Measurements from ENCODE around the gene NINL.
"Not testable (repeated sequence)": the region's sequence is repeated elsewhere in the genome, so short reads cannot be mapped to it uniquely, and the experiment has no call there.

NINL gene

DNA sequence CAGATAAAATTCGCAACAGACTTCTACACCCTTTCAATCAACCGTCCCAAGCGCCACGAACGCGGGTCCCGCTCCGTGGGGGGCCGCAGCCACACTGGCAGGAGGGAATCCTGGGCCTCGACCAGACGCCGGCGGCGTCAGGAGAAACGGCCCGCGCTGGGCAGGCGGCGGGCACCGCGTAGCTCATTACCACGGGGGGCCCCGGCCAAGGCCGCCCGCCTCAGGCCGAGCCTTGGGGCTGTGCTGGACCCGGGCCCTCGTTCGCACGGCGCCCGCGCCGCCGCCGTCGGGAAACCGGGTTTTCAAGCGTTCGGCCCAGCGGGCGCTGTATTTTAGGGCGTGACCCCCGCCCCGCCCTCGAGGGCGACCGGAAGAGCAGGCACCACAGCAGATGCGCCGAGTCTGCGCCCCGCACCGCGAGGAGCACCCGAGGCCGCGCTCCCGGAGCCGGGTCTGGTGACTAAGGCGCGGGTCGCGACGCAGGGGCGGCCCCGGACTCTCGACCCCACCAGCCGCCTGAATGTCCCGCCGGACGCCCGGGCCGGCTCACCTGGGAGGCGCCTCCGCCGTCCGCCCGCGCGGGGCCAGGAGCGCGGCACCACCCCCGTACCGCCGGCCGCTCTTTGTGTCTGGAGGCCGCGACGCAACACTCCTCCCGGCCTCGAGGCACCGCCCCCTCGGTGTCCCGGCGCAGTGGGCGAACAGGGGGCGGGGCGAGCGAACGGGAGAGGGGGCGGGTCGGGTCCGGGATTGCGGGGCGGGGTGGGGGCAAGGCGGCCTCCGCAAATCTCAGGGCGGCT, at the start of gene NINL:
TSS of gene NINL (minus strand) at position 627 of the 800 bp plus-strand sequence. CDS start 58,944 bp downstream, outside the sequence.
- peak; percentile 89 for DNase-seq (ENCODE audit: low spot score)

DNA sequence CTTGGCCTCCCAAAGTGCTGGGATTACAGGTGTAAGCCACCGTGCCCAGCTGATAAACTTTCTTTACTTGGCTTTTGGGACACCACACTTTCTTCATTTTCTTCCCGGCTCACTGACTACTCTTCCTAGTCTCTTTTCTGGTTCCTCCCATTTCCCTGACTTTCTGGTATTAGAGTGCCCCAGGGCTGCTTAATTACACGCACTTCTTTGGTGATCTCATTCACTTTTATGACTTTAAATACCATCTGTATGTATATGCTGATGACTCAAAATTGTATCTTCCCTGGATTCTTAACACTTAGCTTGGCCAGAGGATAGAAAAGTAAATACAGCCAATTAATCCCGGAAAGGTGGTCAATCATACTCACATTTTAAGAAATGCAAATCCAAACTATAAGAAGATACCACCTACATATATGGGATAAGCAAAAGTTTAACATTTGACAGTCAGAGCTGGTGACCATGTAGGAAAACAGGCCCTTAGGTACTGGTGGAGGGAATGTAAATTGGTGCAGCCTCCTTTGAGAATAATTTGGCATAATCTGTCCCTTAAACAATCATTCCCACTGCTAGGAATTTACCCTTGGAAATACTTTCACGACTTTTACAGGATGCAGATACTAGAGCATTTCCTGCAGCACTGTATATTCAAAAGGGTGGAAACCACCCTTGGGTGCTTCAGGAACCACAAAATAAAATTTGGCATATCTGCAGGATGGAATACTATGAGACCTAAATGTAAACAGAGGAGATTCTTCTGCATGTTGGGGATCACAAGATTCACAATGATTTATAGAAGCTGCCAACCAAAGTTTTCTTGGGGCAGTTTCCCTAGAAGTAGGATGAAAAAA, 47.8 kb upstream of the NINL start:
- DNase-seq (ENCODE audit: low spot score), result no peak

DNA sequence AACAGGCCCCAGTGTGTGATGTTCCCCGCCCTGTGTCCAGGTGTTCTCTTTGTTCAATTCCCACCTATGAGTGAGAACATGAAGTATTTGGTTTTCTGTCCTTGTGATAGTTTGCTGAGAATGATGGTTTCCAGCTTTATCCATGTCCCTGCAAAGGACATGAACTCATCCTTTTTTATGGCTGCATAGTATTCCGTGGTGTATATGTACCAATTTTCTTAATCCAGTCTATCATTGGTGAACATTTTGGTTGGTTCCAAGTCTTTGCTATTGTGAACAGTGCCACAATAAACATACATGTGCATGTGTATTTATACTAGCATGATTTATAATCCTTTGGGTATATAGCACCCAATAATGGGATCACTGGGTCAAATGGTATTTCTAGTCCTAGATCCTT, 45.3 kb upstream of the NINL start:
- DNase-seq (ENCODE audit: low spot score), result not testable (repeated sequence)

DNA sequence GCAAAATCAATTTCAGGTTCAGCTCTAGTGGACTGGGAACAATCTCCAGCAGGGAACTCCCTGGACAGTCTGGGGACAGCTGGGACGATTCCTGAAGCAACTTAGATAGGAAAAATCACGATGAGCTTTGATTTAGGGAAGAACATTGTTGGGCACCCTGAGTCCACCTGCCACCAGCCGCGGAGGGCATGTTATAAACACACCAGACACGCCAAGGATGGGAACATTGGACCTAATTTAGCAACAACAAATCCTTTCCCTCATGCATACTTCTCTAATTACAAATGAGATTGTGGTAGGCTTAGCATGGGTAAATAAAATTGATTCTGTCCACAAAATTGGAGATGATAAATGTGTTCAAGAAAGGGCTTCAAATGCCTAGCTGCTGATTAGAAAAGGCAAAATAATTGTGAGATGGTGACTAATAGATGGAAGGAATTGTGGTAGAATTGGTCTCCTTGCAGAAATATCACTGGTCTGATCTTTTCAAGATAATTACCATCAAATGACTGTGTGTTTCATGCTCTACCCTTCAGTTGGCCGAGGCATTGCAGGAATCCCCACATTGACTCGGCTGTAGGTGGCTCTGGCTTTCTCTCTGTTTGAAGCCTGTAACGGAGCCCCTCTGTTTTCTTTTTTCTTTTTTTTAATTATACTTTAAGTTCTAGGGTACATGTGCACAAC, 44.6 kb upstream of the NINL start:
- DNase-seq (ENCODE audit: low spot score), result no peak

DNA sequence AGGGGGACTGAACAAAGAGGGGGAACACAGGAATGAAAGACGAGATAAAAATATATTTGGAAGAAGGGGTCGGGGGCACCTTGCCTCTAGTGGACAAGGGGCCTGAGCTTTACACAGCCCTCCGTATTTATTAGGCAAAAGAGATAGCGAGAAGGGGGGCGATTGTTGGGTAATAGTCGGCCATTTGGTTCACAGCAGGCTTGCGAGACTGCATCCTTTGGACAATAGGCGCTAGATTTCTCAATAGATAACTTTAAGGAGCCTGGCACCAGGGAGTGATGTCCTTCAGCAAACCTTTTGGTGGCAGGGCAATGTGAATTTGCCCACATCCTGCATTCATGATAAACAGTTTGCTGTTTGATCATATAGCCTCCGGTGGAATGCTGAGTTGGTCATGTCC, 41.4 kb upstream of the NINL start:
- no peak for DNase-seq (ENCODE audit: low spot score)

DNA sequence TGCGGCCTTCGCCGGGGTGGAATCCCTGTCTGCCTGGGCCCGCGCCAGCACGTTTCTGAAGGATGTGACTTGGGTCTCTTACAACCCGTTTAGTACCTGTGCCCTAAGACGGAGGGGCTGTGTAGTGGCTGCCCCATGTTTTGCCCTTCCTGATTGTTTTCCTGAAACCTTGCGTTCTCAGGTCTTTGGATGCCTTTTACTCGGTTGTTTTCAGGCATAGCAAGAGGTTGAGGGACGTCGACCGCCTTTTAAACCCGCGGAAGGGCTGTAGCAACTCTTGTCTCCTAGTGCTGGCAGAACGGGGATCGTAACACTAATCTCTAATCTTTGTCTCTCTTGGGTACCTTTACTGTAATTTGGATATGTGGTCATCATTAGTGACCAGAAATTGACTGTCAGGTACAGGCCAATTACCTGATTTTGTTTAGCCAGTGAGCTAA, 39.2 kb upstream of the NINL start:
- DNase-seq (ENCODE audit: low spot score), result no peak

DNA sequence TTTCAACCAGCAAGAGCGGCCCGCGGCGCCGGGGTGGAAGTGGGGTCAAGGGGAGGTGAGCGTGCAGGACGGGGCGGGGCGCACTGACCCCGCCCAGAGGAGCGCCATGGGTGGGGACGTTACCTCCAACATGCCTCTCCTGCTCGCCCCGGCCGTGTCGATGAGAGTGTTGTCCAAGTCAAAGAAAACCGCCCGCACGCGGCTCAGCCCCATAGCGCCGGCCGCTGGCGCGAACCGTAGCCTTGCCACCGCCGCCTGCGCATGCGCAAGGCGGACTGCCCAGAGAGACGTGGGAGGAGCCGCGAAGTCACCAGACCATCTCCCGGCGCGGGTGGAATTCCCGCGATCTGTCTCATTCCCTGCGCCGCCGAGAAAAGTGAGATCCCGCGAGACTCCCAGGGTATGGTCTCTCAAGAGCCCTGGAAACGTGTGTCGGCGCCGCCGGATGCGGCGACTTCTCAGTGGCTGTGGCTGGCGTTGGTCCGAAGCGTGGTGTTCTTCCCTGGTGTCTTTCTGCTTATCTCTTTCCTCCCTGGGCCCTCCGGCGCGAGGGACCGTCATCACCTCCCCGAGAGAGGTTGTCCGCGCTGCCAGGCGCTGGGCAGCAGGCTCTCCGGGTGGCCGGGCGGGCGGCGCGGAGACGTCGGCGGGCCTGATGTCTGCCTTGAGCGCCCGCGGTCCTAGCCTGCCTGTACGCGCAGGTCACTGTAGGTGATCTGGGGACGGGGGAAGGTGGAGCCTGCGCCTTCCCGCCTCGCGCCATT, 38.6 kb upstream of the NINL start, which contains the start of gene NANP:
TSS of gene NANP (minus strand) at position 279 of the 764 bp plus-strand sequence. CDS start at position 213, 66 bp downstream.
- peak; percentile 99 for DNase-seq (ENCODE audit: low spot score)

DNA sequence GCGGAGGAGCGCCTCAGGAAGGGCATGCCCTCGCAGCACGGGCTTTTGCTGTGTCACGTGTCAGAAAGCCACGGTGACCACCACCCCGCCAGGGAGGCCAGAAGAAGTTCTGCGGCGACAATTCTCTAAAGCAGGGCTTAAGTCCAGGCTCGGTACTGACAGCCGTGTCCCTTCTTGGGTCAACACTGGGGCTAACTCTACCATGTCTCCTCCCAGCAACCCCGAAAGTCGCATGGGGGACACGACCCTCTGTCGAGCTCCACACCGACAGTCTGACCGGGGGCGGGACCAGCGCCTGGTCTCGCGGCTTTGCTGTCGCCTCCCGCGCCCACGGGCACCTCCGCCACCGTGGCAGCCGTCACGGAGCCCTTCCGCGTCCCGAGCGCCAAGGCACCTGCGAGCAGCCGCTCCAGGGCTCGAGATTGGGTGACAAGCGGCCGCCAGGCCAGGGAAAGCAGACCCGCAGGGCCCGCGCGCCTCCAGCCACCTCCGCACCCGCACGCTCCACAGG, 37.9 kb upstream of the NINL start:
- DNase-seq (ENCODE audit: low spot score), result peak; percentile 68

DNA sequence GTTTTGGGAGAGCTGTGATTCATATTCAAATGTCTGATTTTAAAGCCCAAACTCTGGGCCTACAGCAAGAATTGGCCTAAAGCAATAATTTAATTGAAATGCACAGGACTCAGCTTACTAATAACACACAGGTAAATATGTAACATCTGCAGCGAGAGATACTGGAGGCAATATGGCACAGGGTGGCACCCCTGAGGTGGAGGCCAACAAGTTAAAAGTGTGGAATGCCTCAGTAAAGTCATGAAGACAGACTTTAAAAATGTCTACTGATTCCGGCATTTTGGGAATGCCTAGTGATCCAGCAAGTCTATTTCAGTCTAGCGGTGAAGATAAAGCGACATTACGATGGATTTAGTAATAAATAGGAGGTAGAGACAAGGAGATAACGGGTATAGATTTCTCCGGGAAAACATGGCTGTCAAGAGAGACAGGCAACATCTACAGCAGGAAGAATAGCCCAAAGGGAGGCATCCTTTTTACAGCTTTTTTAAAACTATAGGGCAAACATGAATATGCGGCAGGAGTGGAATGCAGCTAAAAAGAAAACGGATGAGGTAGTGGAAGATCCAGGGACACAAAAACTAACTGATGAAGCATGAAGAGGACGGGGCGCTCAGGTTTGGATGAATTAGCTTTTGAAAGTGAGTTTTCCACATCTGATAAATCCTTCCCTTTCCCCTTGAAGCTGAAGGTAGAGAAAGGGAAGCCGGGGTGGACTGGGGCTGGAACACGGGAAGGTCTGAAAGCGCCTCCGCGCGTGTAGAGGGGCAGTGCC, 37.3 kb upstream of the NINL start:
- no peak for DNase-seq (ENCODE audit: low spot score)

DNA sequence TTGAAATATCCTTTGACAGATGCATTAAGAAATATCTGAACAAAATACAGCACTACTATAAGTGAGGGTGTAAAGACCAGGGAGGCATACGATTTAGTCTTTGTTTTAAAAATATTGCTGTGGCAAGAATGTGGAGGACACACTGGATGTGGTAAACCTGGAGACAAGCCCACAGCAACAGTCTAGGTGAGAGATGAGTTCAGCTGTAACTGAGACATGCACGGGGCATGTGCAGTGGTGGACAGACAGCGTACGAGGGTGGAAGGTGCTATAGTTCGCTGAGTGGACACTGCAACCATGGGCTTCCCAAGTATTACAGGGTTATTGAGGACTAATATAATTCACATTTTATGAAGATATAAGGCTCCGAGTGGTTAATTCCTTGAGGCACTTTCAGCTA, 36.7 kb upstream of the NINL start:
- no peak for DNase-seq (ENCODE audit: low spot score)

DNA sequence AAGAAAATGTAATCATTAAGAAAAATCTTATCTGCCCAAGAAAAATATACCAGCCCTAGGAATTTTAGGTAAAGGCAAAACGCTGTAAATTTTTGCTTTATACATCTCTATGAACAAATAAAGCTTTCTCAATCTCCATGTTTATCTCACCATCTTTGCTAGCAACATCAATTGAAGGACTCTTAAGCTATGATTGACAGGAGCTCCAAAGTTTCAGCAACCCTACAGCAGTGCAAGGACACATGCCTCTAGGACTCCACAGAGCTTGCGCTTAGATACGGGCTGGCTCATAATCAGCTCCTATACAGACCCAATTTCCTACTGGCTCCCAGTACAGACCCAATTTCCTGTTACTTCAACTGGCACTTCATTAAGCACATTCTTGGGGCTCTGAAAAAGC, 34.2 kb upstream of the NINL start:
- DNase-seq (ENCODE audit: low spot score), result no peak

DNA sequence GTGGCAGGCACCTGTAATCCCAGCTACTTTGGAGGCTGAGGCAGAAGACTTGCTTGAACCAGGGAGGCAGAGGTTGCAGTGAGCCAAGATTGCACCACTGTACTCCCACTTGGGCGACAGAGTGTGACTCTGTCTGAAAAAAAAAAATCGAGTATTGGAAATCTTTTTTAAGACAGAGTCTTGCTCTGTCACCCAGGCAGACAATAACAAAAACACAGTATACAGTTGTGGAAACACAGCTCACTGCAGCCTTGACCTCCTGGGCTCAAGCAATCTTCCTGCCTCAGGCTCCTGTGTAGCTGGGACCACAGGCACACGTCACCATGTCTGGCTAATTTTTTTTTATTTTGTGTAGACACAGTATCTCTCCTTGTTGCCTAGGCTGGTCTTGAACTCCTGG, 23.4 kb upstream of the NINL start:
- DNase-seq (ENCODE audit: low spot score), result no peak

DNA sequence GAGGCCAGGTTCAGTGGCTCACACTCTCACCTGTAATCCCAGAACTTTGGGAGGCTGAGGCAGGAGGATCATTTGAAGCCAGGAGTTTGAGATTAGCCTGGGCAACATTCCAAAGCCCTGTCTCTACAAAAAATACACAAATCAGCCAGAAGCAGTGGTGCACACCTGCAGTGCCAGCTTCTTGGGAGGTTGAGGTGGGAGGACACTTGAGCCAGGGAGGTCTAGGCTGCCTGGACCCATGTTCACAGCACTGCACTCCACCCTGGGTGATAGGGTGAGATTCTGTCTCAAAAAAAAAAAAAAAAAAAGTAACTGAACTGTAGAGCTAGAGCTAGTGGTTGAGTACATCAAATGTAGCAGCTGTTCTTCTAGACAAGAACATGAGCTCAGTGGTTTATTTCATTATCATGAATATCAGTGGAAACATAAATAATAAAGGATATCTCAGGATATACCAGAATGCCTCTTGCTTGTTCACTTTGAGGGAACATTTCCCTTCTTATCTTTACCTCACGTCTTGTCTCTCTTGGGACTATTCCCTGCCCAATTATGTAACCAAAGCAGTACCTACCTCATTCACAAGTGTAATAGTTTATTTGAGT, 20.9 kb upstream of the NINL start:
- DNase-seq (ENCODE audit: low spot score), result no peak

DNA sequence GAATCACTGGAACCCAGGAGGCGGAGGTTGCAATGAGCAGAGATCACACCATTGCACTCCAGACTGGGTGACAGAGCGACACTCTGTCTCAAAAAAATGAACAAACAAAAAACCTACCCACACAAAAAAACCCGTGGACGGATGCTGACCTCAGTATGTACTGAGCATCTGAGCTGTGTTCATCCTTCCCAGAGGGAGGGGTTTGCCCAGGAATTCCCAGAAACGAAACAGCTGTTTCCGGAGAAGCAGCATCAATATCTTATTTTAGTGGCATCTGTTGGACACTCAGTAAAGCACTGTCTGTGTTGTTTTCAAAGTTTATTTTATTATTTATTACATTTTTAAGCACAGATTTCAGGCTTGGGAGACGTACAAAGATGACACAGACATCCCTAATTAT, 19.8 kb upstream of the NINL start:
- no peak for DNase-seq (ENCODE audit: low spot score)

DNA sequence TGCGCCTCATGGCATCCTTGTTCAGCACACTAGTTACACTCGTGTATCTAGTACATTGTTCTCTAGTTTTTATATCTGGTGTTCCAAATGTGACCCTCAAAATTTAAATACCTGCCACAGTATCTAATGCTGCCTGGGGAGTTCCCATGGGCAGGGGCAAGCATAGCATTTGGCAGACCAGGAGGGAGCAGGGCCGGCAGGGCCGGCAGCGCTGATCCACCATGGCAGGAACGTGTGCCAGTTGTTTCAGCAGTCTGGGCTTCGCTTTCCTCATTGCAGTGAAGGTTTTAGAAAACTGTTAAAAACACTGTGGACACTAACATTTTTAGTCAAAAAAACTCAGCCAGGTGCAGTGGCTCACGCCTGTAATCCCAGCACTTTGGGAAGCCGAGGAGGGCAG, 19.3 kb upstream of the NINL start:
- DNase-seq (ENCODE audit: low spot score), result no peak

DNA sequence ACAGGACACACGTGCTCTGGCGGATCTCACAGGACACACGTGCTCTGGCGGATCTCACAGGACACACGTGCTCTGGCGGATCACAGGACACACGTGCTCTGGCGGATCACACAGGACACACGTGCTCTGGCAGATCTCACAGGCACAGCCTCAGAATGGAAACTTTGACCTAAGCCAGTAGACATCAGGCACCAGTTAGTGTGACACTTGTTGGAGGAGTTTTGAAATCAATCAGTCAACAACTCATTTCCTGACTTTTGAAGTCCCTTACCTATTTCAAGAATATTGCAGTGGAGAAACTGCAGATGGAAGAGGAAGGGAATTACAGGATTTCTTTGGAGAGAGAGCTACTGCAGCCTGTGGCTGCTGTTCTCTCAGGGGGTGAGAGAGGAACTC, 17.6 kb upstream of the NINL start:
- not testable (repeated sequence) for DNase-seq (ENCODE audit: low spot score)

DNA sequence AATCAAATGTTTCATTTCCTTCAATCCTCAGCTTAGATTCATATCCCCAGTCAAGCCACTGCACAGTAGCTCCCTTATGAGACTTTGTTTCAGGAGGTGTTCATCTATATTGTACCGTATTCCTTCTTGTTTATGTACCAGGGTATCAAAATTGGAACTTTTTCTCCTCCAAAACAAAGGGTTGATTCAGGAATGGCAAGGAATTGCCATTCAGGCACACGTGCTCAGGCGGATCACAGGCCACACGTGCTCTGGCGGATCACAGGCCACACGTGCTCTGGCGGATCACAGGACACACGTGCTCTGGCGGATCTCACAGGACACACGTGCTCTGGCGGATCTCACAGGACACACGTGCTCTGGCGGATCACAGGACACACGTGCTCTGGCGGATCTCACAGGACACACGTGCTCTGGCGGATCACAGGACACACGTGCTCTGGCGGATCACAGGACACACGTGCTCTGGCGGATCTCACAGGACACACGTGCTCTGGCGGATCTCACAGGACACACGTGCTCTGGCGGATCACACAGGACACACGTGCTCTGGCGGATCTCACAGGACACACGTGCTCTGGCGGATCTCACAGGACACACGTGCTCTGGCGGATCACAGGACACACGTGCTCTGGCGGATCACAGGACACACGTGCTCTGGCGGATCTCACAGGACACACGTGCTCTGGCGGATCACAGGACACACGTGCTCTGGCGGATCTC, 17.0 kb upstream of the NINL start:
- DNase-seq (ENCODE audit: low spot score), result not testable (repeated sequence)

DNA sequence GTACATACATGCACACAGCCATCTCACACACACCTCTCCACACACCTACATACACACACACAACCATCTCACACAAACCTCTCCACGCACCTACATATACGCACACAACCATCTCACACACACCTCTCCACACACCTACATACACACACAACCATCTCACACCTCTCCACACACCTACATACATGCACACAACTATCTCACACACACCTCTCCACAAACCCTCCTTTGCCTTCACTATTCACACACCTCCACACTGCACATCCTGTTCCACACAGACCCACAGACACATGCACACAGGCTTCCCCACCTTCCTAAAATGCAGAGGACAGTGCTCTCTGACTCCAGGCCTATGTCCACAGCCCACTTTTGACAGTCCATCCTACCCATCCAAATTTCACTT, 16.3 kb upstream of the NINL start:
- no peak for DNase-seq (ENCODE audit: low spot score)

DNA sequence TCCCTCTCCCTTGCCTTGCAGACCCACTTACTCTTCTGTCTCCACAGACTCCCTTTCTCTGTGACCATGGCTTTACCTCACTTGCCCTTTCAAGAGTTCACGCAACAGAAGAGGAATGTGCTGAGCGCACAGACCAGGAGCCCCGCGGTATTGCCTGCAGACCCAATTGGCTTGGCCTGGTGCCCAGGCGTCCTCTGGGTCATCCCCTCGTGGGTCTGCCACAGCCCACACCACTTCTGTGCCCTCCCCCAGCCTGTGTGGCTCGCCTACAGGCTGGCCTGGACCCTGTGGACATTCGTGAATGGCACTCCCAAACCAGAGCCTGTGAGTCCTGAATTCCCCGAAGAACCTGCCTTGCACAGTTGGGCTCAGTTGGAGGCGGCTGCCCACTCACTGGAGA, 15.3 kb upstream of the NINL start:
- DNase-seq (ENCODE audit: low spot score), result no peak

All from AG08396 (cell line).